Neuronal stem cell (in vitro differentiated cells): Measurements from ENCODE around the gene RPP40.
A peak's percentile ranks its signal among the peaks of the same experiment; 100 is the strongest.

Experiments
- DNase-seq: peaks from one replicate; pipeline ENCODE4 v3.0.0-alpha.2; 2013; ENCODE audit warnings: low spot score
- H2AFZ ChIP-seq: one replicate; pipeline ENCODE4 v1.6.1; 2013; ENCODE audit warnings: mild to moderate bottlenecking, low read length, inconsistent platforms
- H2AK5ac ChIP-seq: 2 replicates; pipeline ENCODE4 v1.6.1; 2013; ENCODE audit warnings: low read depth, mild to moderate bottlenecking, inconsistent platforms, low read length, moderate library complexity, mixed read lengths
- H2BK120ac ChIP-seq: 2 replicates; pipeline ENCODE4 v1.6.1; 2013; ENCODE audit warnings: low read depth, mild to moderate bottlenecking, inconsistent platforms, low read length, moderate library complexity, mixed read lengths
- H2BK12ac ChIP-seq: one replicate; pipeline ENCODE4 v1.6.1; 2013; ENCODE audit warnings: low read length, inconsistent platforms
- H2BK15ac ChIP-seq: 2 replicates; pipeline ENCODE4 v1.6.1; 2013; ENCODE audit warnings: mild to moderate bottlenecking, low read length, inconsistent platforms, mixed read lengths
- H2BK5ac ChIP-seq: one replicate; pipeline ENCODE4 v1.6.1; 2013; ENCODE audit warnings: inconsistent platforms, mild to moderate bottlenecking, low read length, moderate library complexity
- H3K14ac ChIP-seq: one replicate; pipeline ENCODE4 v1.6.1; 2013; ENCODE audit warnings: low read length, inconsistent platforms
- H3K18ac ChIP-seq: 2 replicates; pipeline ENCODE4 v1.6.1; 2013; ENCODE audit warnings: low read length, inconsistent platforms
- H3K23ac ChIP-seq: 2 replicates; pipeline ENCODE4 v1.6.1; 2013; ENCODE audit warnings: low read depth, mild to moderate bottlenecking, mixed read lengths, low read length, inconsistent platforms; ENCODE audit not compliant: poor library complexity
- H3K27ac ChIP-seq: replicated peaks from 3 replicates; pipeline ENCODE4 v1.5.1; 2013; ENCODE audit warnings: low read length, inconsistent platforms
- H3K27me3 ChIP-seq, 3 experiments: 2 replicates each; pipeline ENCODE4 v1.6.1; 2013; ENCODE audit warnings: low read length in 3 of 3, mild to moderate bottlenecking in 2 of 3, inconsistent platforms in 1 of 3, low read depth in 1 of 3, mixed read lengths in 1 of 3, moderate library complexity in 1 of 3; ENCODE audit not compliant: control insufficient read depth in 3 of 3, insufficient read depth in 3 of 3
- H3K36me3 ChIP-seq, 2 donors: replicated peaks in 1 of 2; 2 replicates each; pipeline ENCODE4 v1.6.1; 2013; ENCODE audit warnings: low read length in 2 of 2; ENCODE audit not compliant: control insufficient read depth in 2 of 2, insufficient read depth in 2 of 2
- H3K4ac ChIP-seq: 2 replicates; pipeline ENCODE4 v1.6.1; 2013; ENCODE audit warnings: inconsistent platforms, mild to moderate bottlenecking, low read length, moderate library complexity
- H3K4me1 ChIP-seq, 2 donors: 1 replicate in 1 of 2; 2 replicates in 1 of 2; pipeline ENCODE4 v1.6.1; 2013; ENCODE audit warnings: low read length in 2 of 2, low read depth in 1 of 2; ENCODE audit not compliant: control insufficient read depth in 2 of 2, insufficient read depth in 1 of 2
- H3K4me2 ChIP-seq: one replicate; pipeline ENCODE4 v1.6.1; 2013; ENCODE audit warnings: mild to moderate bottlenecking, low read length, inconsistent platforms; ENCODE audit not compliant: insufficient read depth, poor library complexity, severe bottlenecking
- H3K4me3 ChIP-seq, 2 donors: 2 replicates each; pipeline ENCODE4 v1.5.1; 2013; ENCODE audit warnings: low read length in 2 of 2, mild to moderate bottlenecking in 2 of 2, inconsistent platforms in 1 of 2, moderate library complexity in 1 of 2
- H3K79me1 ChIP-seq: one replicate; pipeline ENCODE4 v1.6.1; 2013; ENCODE audit warnings: low read depth, mild to moderate bottlenecking, inconsistent platforms, low read length, moderate library complexity
- H3K9ac ChIP-seq: one replicate; pipeline ENCODE4 v1.6.1; 2013; ENCODE audit warnings: mild to moderate bottlenecking, low read depth, low read length, inconsistent platforms; ENCODE audit not compliant: poor library complexity
- H3K9me3 ChIP-seq, 2 donors: replicated peaks in 1 of 2; 2 replicates each; pipeline versions ENCODE3 to v1.6.1; 2013; ENCODE audit warnings: low read length in 2 of 2, mild to moderate bottlenecking in 2 of 2, inconsistent platforms in 1 of 2, low read depth in 1 of 2, mixed read lengths in 1 of 2, moderate library complexity in 1 of 2; ENCODE audit not compliant: control insufficient read depth in 2 of 2, insufficient read depth in 1 of 2
- H4K8ac ChIP-seq: one replicate; pipeline ENCODE4 v1.6.1; 2013; ENCODE audit warnings: low read depth, mild to moderate bottlenecking, inconsistent platforms, low read length, moderate library complexity
- H4K91ac ChIP-seq: one replicate; pipeline ENCODE4 v1.6.1; 2013; ENCODE audit warnings: low read length, low read depth, mild to moderate bottlenecking, inconsistent platforms; ENCODE audit not compliant: poor library complexity
- WGBS, 2 donors: extraction: QIAGEN DNeasy Blood & Tissue Kit; methylation state at CpG; one replicate each; pipeline ENCODE4 v1.1.7; 2013; ENCODE audit warnings: missing lambda C conversion rate in 2 of 2, mixed read lengths in 1 of 2; ENCODE audit not compliant: insufficient read length in 2 of 2, insufficient replicate concordance in 1 of 2; ENCODE audit errors: extremely low coverage in 2 of 2; 5-methylcytosine and 5-hydroxymethylcytosine counted together

The RPP40 gene

DNA sequence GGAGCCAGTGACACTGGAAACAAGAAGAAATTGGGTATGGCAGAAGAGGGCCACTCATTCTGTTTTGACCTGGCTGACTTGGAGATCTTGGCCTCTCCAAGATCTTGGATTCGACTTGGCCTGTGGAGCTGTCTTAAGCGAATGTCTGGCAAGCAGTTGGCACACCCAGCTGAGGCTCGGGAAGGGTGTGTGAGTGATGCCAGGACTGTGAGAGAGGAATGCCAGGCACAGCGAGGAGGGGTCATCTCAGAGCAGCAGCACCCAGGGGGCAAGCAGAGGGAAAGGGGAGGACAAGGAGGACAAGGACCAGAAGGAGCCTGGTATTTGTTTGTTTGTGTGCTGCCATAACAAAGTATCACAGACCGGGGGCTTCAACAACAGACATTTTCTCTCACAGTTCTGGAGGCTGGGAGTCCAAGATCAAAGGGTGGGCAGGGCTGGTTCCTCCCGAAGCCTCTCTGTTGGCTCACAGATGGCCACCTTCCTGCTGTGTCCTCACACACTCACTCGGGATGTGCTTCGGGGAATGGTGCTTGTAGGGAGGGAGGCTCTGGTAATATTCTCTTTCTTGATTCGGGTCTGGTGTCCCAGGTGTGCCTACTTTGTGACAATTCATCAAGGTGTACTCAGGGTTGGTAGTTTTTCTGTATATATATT, 33.0 kb downstream of the RPP40 start:
- Histone ChIP-seq H3K23ac (peak overlapping the region; percentile 0), H4K8ac (no peak overlapping the region), H3K79me1 (no peaks in the 10 kb centered on the region), H2BK12ac (no peak overlapping the region), H3K27ac (no peak overlapping the region), H4K91ac (no peak overlapping the region), H3K14ac (no peak overlapping the region), H3K4ac (no peak overlapping the region), H3K27me3 (no peaks in the 10 kb centered on the region), H3K18ac (peak overlapping the region; percentile 59), H3K4me2 (no peak overlapping the region), H3K9me3 (peaks cover 0 to 2% of the 10 kb centered on the region in 2 donors), H3K4me3 (no peak overlapping the region), H2BK120ac (no peak overlapping the region), H3K4me1 (peaks cover 3 to 5% of the 10 kb centered on the region in 2 donors), H2BK15ac (no peak overlapping the region), H3K9ac (no peak overlapping the region), H2AK5ac (no peak overlapping the region), H2AFZ (peak overlapping the region; percentile 23), H3K36me3 (no peaks in the 10 kb centered on the region), H2BK5ac (no peak overlapping the region)
- no peak for DNase-seq
- no CpG with 5 or more reads among the region's 9 CpGs for WGBS, 2 donors

DNA sequence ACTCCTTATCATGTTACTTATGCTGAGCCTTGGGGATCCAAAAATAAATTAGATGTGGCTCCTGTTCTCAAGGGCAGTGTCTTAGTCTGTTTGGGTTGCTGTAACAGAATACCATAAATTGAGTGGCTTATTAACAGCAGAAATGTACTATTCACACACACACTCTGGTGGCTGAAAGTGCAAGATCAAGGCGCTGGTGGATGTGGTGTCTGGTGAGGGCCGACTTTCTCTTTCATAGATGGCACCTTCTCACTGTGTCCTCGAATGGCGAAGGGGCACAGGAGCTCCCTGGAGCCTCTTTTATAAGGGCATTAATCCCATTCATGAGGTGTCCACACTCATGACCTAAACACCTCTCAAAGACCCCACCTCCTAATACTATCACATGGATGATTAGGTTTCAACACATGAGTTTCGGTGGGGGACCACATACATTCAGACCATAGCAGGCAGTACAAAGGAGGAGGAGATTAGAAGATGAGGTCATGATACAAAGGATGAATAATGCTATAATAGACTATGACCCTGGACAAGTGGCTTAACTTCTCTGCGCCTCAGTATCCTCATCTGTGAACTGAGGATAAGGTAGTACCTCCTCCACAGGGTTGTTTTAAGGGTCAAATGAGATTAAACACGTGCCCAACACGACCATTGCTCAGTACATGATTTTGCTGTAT, 34.1 kb downstream of the RPP40 start:
- Histone ChIP-seq H3K23ac (no peak overlapping the region), H3K4me3 (no peak overlapping the region), H2AK5ac (no peak overlapping the region), H2AFZ (no peak overlapping the region), H3K18ac (no peak overlapping the region), H3K79me1 (no peaks in the 10 kb centered on the region), H4K91ac (no peak overlapping the region), H3K36me3 (no peaks in the 10 kb centered on the region), H3K27ac (no peak overlapping the region), H4K8ac (no peak overlapping the region), H3K9ac (no peak overlapping the region), H3K14ac (no peak overlapping the region), H3K4me1 (peaks cover 3 to 9% of the 10 kb centered on the region in 2 donors), H2BK5ac (no peak overlapping the region), H2BK120ac (no peak overlapping the region), H2BK15ac (no peak overlapping the region), H3K9me3 (peaks cover 0 to 2% of the 10 kb centered on the region in 2 donors), H3K4me2 (no peak overlapping the region), H3K27me3 (no peaks in the 10 kb centered on the region), H2BK12ac (no peak overlapping the region), H3K4ac (no peak overlapping the region)
- WGBS, 2 donors, result no CpG with 5 or more reads among the region's 8 CpGs
- peak; percentile 24 for DNase-seq

DNA sequence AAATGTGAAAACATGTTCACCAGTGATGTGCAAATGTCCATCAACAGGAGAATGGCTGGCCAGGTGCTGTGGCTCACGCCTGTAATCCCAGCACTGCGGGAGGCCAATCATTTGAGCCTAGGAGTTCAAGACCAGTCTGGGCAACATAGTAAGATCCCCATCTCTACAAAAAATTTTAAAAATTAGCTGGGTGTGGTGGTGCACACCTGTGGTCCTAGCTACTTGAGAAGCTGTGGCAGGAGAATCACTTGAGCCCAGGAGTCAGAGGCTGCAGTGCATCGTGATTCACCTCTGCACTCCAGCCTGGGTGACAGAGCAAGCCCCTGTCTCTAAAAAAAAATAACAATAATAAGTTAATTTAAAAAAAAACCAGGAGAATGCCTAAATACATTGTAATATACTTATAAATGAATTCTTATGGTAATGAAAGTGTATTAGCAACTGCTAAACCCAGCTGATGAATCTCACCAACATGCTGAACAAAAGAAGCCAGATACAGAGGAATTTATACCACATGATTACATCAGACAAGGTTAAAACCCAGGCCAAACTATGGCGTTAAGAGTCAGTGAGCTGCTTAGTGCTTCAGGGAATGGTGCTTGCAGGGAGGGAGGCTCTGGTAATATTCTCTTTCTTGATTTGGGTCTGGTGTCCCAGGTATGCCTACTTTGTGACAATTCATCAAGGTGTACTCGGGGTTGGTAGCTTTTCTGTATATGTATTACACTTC, 36.4 kb downstream of the RPP40 start:
- H3K23ac ChIP-seq, result no peak overlapping the region
- no peak overlapping the region for H4K91ac ChIP-seq
- no peak overlapping the region for H2AK5ac ChIP-seq
- H3K14ac ChIP-seq, result no peak overlapping the region
- H3K4ac ChIP-seq, result no peak overlapping the region
- peaks cover 0 to 2% of the 10 kb centered on the region in 2 donors for H3K9me3 ChIP-seq
- peaks cover 0 to 5% of the 10 kb centered on the region in 2 donors for H3K4me1 ChIP-seq
- H3K4me2 ChIP-seq, result no peak overlapping the region
- H2BK15ac ChIP-seq, result no peak overlapping the region
- no peak overlapping the region for H4K8ac ChIP-seq
- H3K9ac ChIP-seq, result no peak overlapping the region
- H3K79me1 ChIP-seq, result no peaks in the 10 kb centered on the region
- no peak overlapping the region for H3K18ac ChIP-seq
- H2AFZ ChIP-seq, result no peak overlapping the region
- WGBS, 2 donors, result no CpG with 5 or more reads among the region's 5 CpGs
- no peak overlapping the region for H2BK12ac ChIP-seq
- no peak overlapping the region for H3K4me3 ChIP-seq
- no peak overlapping the region for H2BK120ac ChIP-seq
- no peaks in the 10 kb centered on the region for H3K36me3 ChIP-seq
- no peaks in the 10 kb centered on the region for H3K27me3 ChIP-seq
- DNase-seq, result no peak
- H3K27ac ChIP-seq, result no peak overlapping the region
- H2BK5ac ChIP-seq, result no peak overlapping the region
